Measurements from ENCODE around the gene RNF182. TPM values are rescaled to one million over a fixed set of nuclear protein-coding genes. Genes with fewer than 3 reads are reported as not detected.

Gene RNF182
- total and polyA plus RNA-seq, 9 of the 15 experiments (the other 6 are each of a cell fraction or from before 2014, with no cell fraction given) = 12.8 to 22.8 (median 17.5) TPM

- in situ Hi-C loops (cut with MboI) = no loop called here
- FAIRE-seq = no peak
- CTCF ChIA-PET (ENCODE audit: low intra/inter-chr PET ratio) = no interaction called here
- no peak overlapping the region for H3K27ac ChIP-seq (ENCODE audit: extremely low read depth, low read depth, low read length)
- TF ChIP-seq ATF6 (CRISPR knock-in tag; IDR thresholded peaks at IDR 0.05) (no peak), RCOR1 (IDR thresholded peaks at IDR 0.05; ENCODE audit: borderline replicate concordance in 1 of 2, low read depth in 2 of 2, low read length in 2 of 2) (no peak)
- no peak overlapping the region for H2AFZ ChIP-seq (ENCODE audit: low read depth, low read length)
- H4K20me1 ChIP-seq (replicated peaks; ENCODE audit: control insufficient read depth, insufficient read depth, low read length) = no peaks in the 10 kb centered on the region
- WGBS (ENCODE audit: insufficient coverage, low coverage, missing lambda C conversion rate) = 33% methylated on average over 2 of the region's 2 CpGs
- H3K27me3 ChIP-seq (ENCODE audit: control insufficient read depth in 2 of 2, insufficient read depth in 2 of 2, low read length in 2 of 2) = no peaks in the 10 kb centered on the region
- POLR2A ChIA-PET = interaction anchor here (1.2 to 1.3 kb wide), 2 partner anchors 25 to 234 kb away, joined by 3 to 4 read pairs; no protein-coding TSS in a partner anchor
- H3K9ac ChIP-seq (ENCODE audit: insufficient read depth in 1 of 2, low read depth in 2 of 2, low read length in 2 of 2) = no peak overlapping the region
- H3K4me3 ChIP-seq = no peak overlapping the region
- no peak overlapping the region for H3K4me2 ChIP-seq (ENCODE audit: insufficient read depth, low read length)
- no peaks in the 10 kb centered on the region for H3K9me1 ChIP-seq (ENCODE audit: control insufficient read depth, insufficient read depth, low read length)
- no peak for DNase-seq (ENCODE audit: extremely low read depth in 1 of 4, low spot score in 3 of 4)
- no TSS peak for BruUV-seq (replicated peaks)
- intact Hi-C loops (cut with micrococcal nuclease) = no loop called here
- H3K4me1 ChIP-seq (replicated peaks in 1 of 2; ENCODE audit: control insufficient read depth in 2 of 2, insufficient read depth in 2 of 2, low read length in 2 of 2) = peaks cover 0 to 5% of the 10 kb centered on the region in 2 experiments; a peak in 2 of 5 replicates
- no peaks in the 10 kb centered on the region for H3K36me3 ChIP-seq (ENCODE audit: control insufficient read depth, insufficient read depth, low read length)
- no peak for ATAC-seq
- H3K9me3 ChIP-seq (replicated peaks; ENCODE audit: control insufficient read depth, insufficient read depth, low read depth, low read length) = no peaks in the 10 kb centered on the region
- no peaks in the 10 kb centered on the region for H3K79me2 ChIP-seq (ENCODE audit: control insufficient read depth, insufficient read depth, low read length)
Observed at GRCh38 chr6:13885601-13886000, 39.2 kb upstream of the RNF182 start.

GRCh38 chr6:13886949-13887348 is 37.8 kb upstream of the RNF182 start:
- H3K4me2 ChIP-seq (ENCODE audit: insufficient read depth, low read length) = no peak overlapping the region
- H3K9me1 ChIP-seq (ENCODE audit: control insufficient read depth, insufficient read depth, low read length) = no peaks in the 10 kb centered on the region
- no peak for FAIRE-seq
- in situ Hi-C loops (cut with MboI) = no loop called here
- no peak for DNase-seq (ENCODE audit: extremely low read depth in 1 of 4, low spot score in 3 of 4)
- no peak overlapping the region for H3K4me3 ChIP-seq
- no peak overlapping the region for H2AFZ ChIP-seq (ENCODE audit: low read depth, low read length)
- H3K4me1 ChIP-seq (replicated peaks in 1 of 2; ENCODE audit: control insufficient read depth in 2 of 2, insufficient read depth in 2 of 2, low read length in 2 of 2) = peaks cover 0 to 5% of the 10 kb centered on the region in 2 experiments; a peak in 2 of 5 replicates
- no TSS peak for BruUV-seq (replicated peaks)
- H3K27me3 ChIP-seq (ENCODE audit: control insufficient read depth in 2 of 2, insufficient read depth in 2 of 2, low read length in 2 of 2) = no peaks in the 10 kb centered on the region
- H3K79me2 ChIP-seq (ENCODE audit: control insufficient read depth, insufficient read depth, low read length) = no peaks in the 10 kb centered on the region
- H3K27ac ChIP-seq (ENCODE audit: extremely low read depth, low read depth, low read length) = no peak overlapping the region
- H3K9ac ChIP-seq (ENCODE audit: insufficient read depth in 1 of 2, low read depth in 2 of 2, low read length in 2 of 2) = no peak overlapping the region
- ATAC-seq = no peak
- H3K9me3 ChIP-seq (replicated peaks; ENCODE audit: control insufficient read depth, insufficient read depth, low read depth, low read length) = no peaks in the 10 kb centered on the region
- 19% methylated on average over 3 of the region's 3 CpGs for WGBS (ENCODE audit: insufficient coverage, low coverage, missing lambda C conversion rate)
- CTCF ChIA-PET (ENCODE audit: low intra/inter-chr PET ratio) = no interaction called here
- H3K36me3 ChIP-seq (ENCODE audit: control insufficient read depth, insufficient read depth, low read length) = no peaks in the 10 kb centered on the region
- no peaks in the 10 kb centered on the region for H4K20me1 ChIP-seq (replicated peaks; ENCODE audit: control insufficient read depth, insufficient read depth, low read length)
- intact Hi-C loops (cut with micrococcal nuclease) = no loop called here
- POLR2A ChIA-PET = interaction anchor here (0.8 to 1.6 kb wide), 2 partner anchors 152 to 192 kb away, joined by 3 read pairs; no protein-coding TSS in a partner anchor
- TF ChIP-seq THRA (IDR thresholded peaks at IDR 0.05) = no peak
- TF ChIP-seq GTF2E2 (tag; IDR thresholded peaks at IDR 0.05) = no peak
- TF ChIP-seq RAD21 (CRISPR knock-in tag; conservative IDR thresholded peaks at IDR 0.05 in 1 of 2, IDR thresholded peaks at IDR 0.05 in 1 of 2) = no peak
- no peak for TF ChIP-seq ESRRB (CRISPR knock-in tag; IDR thresholded peaks at IDR 0.05; ENCODE audit: borderline replicate concordance)
- TF ChIP-seq NUFIP1 (IDR thresholded peaks at IDR 0.05; ENCODE audit: partially characterized antibody) = no peak
- TF ChIP-seq ZNF23 (CRISPR knock-in tag; IDR thresholded peaks at IDR 0.05) = no peak
- TF ChIP-seq MECOM (CRISPR knock-in tag; IDR thresholded peaks at IDR 0.05) = no peak
- no peak for TF ChIP-seq TBP (optimal IDR thresholded peaks at IDR 0.05; ENCODE audit: low read depth, low read length)
- no peak for TF ChIP-seq RCOR1 (IDR thresholded peaks at IDR 0.05; ENCODE audit: borderline replicate concordance in 1 of 2, low read depth in 2 of 2, low read length in 2 of 2)
